DMS 273 (cell line): ENCODE results near the gene ZBTB8B.

Experiments
- DNase-seq: peaks from one replicate; lab custom pipeline; 2025; ENCODE audit not compliant: unreplicated experiment; lab: John Stamatoyannopoulos, UW

ZBTB8B gene

DNA sequence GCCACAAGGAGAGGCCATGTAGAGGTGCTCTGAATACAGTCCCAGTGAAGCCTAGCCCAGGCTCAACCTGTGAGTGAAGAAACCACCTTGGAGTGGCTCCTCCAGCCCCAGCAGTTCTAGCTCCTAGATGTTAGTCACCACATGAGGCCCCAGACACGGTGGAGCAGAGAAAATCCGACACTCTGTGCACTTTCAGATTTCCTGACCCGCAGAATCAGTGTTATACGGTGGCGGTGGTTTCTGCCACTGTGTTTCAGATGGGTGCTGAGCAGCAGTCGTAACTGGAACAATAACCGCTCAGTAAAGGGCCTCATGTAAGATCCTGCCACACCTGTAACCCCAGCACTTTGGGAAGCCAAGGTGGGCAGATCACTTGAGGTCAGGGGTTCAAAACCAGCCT is 38.3 kb downstream of the ZBTB8B start:
- DNase-seq = no peak

DNA sequence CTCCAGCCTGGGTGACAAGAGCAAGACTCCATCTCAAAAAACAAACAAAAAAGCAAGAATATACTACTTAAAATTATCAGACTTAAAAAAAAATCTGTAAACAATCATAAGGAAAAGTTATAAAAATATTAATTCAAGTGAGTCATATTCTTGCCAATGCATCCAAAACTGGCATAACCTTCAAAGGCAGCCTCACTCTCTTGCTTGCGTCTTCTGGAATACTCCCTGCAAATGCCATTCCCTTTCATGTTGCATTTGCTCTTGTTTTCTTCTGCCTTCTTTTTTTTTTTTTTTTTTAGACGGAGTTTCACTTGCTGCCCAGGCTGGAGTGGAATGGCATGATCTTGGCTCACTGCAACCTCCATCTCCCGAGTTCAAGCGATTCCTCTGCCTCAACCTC is 42.1 kb downstream of the ZBTB8B start:
- no peak for DNase-seq

DNA sequence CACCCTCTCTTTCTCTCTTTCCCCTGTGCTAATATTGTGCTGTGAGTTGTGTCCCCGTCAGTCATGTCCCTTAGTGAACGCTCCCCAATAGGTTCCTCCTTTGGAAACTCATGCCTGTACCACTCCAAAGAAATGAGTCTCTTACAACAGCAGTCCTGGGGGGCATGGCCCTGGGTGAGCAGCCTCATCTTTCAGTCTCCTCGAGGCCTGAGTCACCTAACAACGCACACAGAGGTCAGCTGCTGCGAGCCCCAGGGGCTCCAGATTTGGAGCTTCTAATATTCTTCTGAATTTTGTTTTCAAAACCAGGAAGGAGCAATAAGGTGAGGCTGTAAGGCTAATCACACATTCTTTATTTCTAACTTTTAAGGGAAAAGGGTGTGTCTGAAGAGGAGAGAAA is 43.9 kb downstream of the ZBTB8B start:
- DNase-seq = no peak

DNA sequence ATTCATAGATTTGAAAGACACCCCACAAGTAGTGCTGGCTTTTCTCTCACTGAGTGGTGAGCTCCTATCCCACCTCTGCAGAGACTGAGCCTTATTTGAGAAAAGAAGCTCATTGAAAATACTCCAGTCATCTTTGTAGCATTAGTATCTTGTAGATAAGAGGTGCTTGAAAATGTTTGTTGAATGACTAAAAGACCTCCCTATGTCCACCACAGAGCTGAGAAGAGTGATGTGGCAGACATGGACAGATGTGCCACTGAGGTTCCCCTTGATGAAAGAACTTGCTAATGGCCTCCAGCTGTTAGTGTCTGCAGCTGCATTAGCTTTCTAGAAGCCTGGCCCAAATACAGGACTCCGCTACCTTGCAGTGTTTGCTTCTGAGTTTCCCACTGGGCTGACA is 45.1 kb downstream of the ZBTB8B start:
- DNase-seq = no peak
